GM19397 (cell line): ENCODE results near the gene KLHL18.
"Not testable (repeated sequence)": the region's sequence is repeated elsewhere in the genome, so short reads cannot be mapped to it uniquely, and the experiment has no call there.

Experiments used
- ATAC-seq: cut with Tn5 transposase; IDR thresholded peaks from one replicate; pipeline ENCODE4 v1.9.1; 2021; ENCODE audit warnings: mild to moderate bottlenecking, moderate library complexity; ENCODE audit not compliant: unreplicated experiment

Gene KLHL18

GRCh38 chr3:47282424-47283192 is at the start of gene KLHL18, which contains the start of gene KIF9:
Gene KLHL18, plus strand, starts transcription at chr3:47282944. Its CDS starts 22 bp downstream, at chr3:47282966.
Gene KIF9, minus strand, starts transcription at chr3:47282799. Its CDS starts 5,425 bp downstream, at chr3:47277374.
- ATAC-seq: peak; percentile 79

GRCh38 chr3:47238017-47238416 is 44.7 kb upstream of the KLHL18 start:
- no peak for ATAC-seq

DNA sequence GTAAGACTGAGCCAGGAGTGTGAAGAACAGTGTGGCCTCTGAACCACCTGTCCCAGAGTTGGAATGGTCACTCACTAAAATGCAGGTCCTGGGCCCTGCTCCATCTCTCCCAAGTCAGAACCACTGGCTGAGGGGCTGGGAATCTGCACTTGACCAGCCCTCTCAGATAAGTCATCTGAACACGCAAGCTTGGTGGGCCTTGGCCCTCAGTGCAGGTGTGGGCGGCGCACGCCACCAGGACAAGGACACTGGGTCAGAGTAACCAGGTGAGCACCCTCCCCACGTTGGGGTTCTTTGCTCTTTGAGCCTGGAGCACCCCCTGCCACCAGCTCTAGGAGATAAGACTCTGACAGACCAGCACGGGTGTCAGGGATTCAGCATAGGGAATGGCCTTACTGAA is 42.8 kb upstream of the KLHL18 start:
- no peak for ATAC-seq

GRCh38 chr3:47243419-47244147 is 39.2 kb upstream of the KLHL18 start:
- no peak for ATAC-seq

DNA sequence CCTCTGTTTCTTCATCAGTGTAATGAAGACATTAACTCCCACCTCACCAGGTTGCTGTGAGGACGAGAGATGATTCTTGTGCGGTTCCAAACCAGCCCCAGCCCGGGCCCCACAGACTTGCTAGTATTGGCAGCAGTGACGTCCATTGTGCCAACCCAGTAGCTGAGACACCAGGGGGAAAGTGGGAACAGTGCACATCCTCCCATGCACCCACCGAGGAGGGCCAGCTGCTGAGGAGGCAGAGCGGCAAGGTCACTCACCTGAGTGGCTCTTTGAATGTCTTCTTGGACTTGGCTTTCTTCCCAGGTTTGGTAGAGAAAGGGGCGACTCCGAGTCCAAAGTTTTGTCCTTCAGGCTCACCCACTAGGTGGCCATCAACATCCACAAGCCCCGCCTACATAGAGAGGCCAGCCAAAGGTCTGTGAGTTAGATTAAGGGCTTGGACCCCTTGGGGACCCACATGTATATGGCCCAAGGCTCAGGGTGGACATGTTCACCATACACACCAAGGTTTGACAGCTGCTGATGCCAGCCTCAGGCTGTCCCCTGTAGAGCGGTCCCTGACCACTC is 38.1 kb upstream of the KLHL18 start:
- ATAC-seq: no peak

DNA sequence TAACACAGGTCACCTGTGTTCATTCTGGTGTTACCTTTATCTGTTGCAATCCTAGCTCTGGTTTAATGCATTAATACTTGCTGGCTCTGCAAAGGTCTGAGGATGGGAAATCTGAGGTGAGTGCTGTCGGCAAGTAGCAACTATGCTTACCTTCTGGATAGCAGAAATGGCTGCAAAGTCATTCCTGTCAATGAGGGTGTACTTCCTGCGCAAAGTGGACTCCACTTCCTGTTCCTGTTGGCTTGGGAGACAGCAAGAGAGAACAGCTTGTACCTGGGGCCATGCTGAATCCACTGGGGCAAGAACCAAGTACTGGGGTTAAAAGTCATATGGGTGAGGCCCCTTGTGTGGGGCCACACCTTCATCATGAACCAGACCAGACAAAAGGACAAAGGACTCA is 37.5 kb upstream of the KLHL18 start:
- no peak for ATAC-seq

DNA sequence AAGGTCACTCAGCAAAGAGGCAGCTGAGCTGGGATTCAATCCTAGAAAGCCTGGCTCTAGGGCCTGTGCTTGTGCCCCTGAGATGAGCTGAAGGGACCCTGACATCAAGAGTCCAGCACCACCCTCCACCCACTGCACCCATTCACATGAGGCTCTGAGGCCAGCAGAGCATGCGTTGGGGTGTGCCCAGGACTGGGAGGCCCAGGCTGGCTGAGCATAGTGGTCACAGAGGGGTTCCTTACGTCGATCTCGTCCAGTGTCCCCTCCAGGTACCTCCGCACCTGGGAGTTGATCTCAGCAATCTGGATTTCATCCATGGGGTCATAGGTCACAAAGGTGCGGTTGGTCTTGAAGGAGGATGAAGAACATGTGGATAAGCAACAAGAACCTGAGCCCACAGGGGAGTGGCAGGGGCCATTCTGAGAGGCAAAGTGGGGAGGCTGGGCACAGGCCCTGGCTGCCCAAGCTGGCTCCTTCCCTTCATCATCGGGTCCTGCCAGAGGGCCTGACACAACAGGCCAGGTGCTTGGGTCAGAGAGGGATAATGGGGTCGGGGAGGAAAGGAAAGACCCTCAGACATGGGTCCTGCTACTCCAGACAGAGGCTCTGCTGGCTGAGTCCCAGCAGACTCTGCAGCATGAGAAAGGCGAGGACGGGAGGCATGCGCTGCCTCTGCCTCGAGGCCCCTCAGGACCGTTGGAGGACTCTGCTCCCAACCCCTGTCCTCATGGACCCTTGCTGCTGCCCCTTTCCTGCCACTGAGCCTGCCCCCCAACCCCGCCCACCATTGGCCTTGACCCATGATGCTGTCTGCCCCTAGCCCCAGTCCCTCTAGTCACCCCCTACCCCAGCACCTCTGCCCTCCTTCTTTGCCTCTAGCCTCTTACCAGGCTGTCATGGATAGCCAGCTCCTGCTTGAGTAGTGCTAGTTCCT is 35.3 kb upstream of the KLHL18 start:
- no peak for ATAC-seq

DNA sequence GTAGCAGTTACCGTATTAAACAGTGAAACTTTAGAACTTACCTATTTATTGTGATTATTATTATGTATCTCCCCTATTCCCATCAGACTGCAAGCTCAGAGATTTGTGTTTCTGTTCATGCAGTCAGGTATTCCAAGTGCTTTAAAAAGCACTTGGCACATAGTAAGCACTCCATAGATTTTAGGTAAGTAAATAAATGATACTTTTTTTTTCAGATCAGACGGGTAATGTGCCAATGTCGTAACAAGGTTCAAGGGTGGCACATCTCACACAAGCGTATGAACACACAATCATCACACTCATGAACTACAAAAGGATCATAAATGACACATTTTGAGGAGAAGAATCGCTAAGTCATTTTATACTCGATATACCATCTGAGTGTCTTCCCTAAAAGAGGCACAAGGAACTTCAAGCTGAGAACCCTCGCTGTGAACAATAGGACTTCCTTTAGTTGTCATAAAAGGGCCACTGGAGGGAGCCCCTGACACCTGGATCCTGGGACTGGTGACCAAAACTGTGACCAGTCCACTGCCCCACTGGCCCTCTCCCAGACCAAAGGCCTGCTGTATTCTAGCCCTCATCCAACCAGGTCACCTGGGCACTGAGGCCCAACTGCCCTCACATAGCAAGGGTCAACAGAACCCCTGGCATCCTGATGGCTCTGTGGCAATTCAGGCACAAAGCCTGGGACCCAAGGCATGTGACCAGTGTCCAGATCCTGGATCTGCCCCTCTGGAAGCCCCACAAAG is 32.3 kb upstream of the KLHL18 start:
- no peak for ATAC-seq

- not testable (repeated sequence) for ATAC-seq
These were observed 31.7 kb upstream of the KLHL18 start for GRCh38 chr3:47251085-47251484.

GRCh38 chr3:47251689-47252088 is 31.1 kb upstream of the KLHL18 start:
- no peak for ATAC-seq

- not testable (repeated sequence) for ATAC-seq
These were observed 26.4 kb upstream of the KLHL18 start for GRCh38 chr3:47256331-47256730.

DNA sequence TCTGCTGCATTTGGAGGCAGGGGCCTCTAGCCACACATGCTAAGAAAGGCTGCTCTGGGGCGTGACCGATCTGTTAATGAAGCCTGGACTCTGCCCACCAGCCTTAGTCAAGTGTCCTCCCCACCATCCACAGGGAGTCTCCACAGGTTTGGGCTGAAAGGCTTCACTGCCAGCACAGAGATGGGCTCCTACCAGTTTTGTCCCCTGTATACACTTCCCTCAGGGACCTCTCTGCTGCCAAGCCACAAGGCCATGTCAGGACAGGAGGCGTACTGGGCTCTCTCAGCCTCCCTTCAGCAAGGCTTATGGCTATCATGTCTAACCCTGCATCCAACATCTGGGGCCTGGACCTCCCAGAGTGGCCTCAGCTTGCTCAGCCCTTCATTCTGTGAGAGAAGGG is 23.6 kb upstream of the KLHL18 start:
- no peak for ATAC-seq

DNA sequence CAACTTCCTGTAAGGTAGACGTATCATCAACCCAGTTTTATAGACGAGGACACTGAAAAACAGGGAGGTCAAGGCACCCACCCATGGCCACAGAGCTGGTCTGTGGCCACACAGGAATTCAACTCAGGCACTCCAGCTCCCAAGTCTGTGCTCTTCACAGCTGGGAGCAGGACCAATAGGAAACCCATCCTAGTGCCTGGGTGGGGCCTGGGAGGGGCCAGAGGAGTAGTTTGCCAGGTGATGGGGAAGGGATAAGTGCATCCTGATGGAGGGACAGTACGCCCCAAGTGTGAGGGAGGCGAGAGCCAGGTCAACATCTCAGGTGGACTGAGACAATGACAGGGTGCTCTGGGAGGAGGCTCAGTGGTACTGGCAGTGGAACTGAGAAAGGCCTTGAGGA is 22.1 kb upstream of the KLHL18 start:
- no peak for ATAC-seq

- ATAC-seq: no peak
These were observed 21.4 kb upstream of the KLHL18 start for GRCh38 chr3:47261301-47261700.

- ATAC-seq: no peak
These were observed 17.7 kb upstream of the KLHL18 start for GRCh38 chr3:47265008-47265407.

DNA sequence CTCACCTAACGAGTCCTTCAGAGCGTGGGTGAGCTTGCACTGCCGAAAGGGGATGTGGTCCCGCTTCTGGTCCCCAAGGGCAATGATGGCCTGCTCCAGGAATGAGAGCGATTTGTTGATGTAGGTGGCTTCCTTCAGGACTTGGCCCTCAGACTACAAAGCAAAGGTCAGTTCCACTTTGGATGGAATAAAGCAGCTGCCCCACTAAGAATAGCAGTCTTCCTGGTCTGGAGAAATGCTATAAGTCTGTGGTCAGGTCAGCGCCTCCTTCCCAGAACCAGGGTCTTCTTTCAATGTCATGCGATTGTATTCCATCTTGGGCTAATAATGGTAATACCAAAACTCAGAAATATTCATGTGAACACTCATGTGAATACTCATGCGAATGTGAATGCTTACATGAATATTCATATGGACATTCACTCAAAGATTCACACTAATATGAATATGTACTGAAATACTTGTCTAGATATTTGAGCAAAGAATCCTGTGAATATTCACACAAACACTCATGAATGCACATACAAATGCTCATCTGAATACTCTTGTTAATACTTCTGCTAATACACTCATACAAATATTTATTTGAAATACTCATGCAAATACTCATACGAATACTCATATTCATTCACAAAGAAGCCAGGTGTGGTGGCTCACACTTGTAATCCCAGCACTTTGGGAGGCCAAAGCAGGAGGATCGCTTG is 16.9 kb upstream of the KLHL18 start:
- no peak for ATAC-seq

DNA sequence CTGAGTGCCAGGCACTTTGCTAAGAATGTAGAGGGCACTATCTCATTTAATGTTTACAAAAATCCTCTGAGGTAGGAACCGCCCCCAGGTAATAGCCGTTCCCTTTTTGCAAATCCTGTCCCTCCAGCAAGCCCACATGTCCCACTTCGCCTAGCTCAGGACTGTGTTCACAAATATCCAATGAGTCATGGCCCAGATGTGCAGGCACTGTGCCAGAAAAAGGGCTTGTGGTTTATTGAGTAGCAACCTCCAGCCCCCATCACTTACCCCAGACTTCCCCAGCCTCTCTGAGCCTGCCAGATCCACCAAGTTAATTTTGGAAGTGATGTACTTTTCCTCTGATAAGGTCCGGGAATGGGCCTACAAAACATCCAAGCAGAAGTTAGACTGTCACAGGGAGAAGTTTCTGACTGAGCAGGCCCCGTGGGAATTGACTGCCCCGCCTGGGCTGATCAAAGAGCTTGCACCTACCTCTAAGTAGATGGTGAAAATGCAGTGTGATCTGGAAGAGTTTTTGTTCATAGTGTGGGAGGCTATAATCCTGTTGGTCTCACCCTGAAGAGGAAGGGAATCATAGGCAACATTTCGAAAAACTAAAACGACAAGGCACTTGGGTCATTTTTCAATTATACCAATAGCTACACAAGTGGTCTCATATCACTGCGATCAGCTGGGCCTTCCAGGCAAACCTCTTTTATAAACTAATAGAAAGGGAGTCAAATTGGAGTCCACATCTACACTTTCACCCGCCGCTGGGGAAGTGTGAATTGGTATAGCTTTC is 15.8 kb upstream of the KLHL18 start:
- ATAC-seq: no peak

- no peak for ATAC-seq
These were observed 15.3 kb upstream of the KLHL18 start for GRCh38 chr3:47267490-47267824.

DNA sequence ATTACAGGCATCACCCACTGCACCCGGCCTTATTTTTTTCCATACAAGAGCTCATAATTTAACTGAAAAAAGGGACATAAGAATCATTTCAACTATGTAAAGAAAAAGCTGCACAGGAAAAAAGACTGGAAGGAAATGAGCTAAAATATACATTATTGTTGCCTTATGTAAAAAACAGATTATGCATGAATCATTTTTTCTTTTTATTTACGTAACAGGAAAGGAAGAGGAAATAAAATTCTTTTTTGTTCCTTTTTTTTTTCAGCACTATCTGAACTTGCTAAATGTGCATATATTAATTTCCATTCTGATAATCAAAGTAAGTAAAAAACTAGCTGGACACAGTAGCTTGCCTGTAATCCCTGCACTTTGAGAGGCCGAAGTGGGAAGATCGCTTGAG is 12.2 kb upstream of the KLHL18 start:
- ATAC-seq: no peak
